HG02943 (cell line): ENCODE measurements around the gene HOXA9.

Experiments
- ATAC-seq: cut with Tn5 transposase; IDR thresholded peaks from one replicate; pipeline ENCODE4 v1.9.1; 2021; ENCODE audit warnings: mild to moderate bottlenecking, low read depth, moderate library complexity; ENCODE audit not compliant: unreplicated experiment

HOXA9 gene

GRCh38 chr7:27145165-27145913 lies 20.0 kb downstream of the HOXA9 start:
- no peak for ATAC-seq

- no peak for ATAC-seq
Measured at GRCh38 chr7:27144781-27145164, 20.6 kb downstream of the HOXA9 start.

- ATAC-seq: no peak
Measured at GRCh38 chr7:27143950-27144780, 21.2 kb downstream of the HOXA9 start.

GRCh38 chr7:27143023-27143949 lies 22.1 kb downstream of the HOXA9 start, which contains the start of gene HOXA5:
Gene HOXA5 (minus strand): TSS chr7:27143681. CDS start chr7:27143607, 74 bp downstream.
- no peak for ATAC-seq

GRCh38 chr7:27142580-27143022 lies 22.7 kb downstream of the HOXA9 start:
- no peak for ATAC-seq

- no peak for ATAC-seq
Measured at GRCh38 chr7:27141923-27142579, 23.3 kb downstream of the HOXA9 start.

- no peak for ATAC-seq
Measured at GRCh38 chr7:27141137-27141922, 24.0 kb downstream of the HOXA9 start.

- no peak for ATAC-seq
Measured at GRCh38 chr7:27140126-27140857, 25.0 kb downstream of the HOXA9 start.

- no peak for ATAC-seq
Measured at GRCh38 chr7:27139334-27140125, 25.8 kb downstream of the HOXA9 start.

- no peak for ATAC-seq
Measured at GRCh38 chr7:27138985-27139333, 26.4 kb downstream of the HOXA9 start.

GRCh38 chr7:27138472-27138871 lies 26.9 kb downstream of the HOXA9 start:
- no peak for ATAC-seq

GRCh38 chr7:27137640-27138315 lies 27.6 kb downstream of the HOXA9 start:
- no peak for ATAC-seq

GRCh38 chr7:27134392-27134791 lies 30.9 kb downstream of the HOXA9 start:
- no peak for ATAC-seq

GRCh38 chr7:27133409-27134231 lies 31.7 kb downstream of the HOXA9 start:
- no peak for ATAC-seq

GRCh38 chr7:27132978-27133377 lies 32.4 kb downstream of the HOXA9 start:
- no peak for ATAC-seq

- no peak for ATAC-seq
Measured at GRCh38 chr7:27132214-27132613, 33.1 kb downstream of the HOXA9 start.
